Mammary epithelial cell (primary cell): Measurements from ENCODE around the gene SRPK3.

Experiments used
- EZH2 ChIP-seq: IDR thresholded peaks from 2 replicates; pipeline ENCODE4 v1.6.1; 2012; ENCODE audit warnings: low read length, inconsistent platforms, borderline replicate concordance
- TF ChIP-seq, protein P1 (sequence below), 2 donors: IDR thresholded peaks in 1 of 2; conservative IDR thresholded peaks in 1 of 2; 2 replicates each; pipeline ENCODE4 v1.5.1; 2011 to 2012; ENCODE audit warnings: inconsistent platforms in 2 of 2, low read length in 2 of 2, mild to moderate bottlenecking in 2 of 2, control low read depth in 1 of 2, low read depth in 1 of 2; ENCODE audit not compliant: insufficient read depth in 1 of 2; ENCODE audit errors: extremely low read depth in 1 of 2

- TF ChIP-seq, protein P1, sequence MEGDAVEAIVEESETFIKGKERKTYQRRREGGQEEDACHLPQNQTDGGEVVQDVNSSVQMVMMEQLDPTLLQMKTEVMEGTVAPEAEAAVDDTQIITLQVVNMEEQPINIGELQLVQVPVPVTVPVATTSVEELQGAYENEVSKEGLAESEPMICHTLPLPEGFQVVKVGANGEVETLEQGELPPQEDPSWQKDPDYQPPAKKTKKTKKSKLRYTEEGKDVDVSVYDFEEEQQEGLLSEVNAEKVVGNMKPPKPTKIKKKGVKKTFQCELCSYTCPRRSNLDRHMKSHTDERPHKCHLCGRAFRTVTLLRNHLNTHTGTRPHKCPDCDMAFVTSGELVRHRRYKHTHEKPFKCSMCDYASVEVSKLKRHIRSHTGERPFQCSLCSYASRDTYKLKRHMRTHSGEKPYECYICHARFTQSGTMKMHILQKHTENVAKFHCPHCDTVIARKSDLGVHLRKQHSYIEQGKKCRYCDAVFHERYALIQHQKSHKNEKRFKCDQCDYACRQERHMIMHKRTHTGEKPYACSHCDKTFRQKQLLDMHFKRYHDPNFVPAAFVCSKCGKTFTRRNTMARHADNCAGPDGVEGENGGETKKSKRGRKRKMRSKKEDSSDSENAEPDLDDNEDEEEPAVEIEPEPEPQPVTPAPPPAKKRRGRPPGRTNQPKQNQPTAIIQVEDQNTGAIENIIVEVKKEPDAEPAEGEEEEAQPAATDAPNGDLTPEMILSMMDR (conservative IDR thresholded peaks at IDR 0.05 in 1 of 2, IDR thresholded peaks at IDR 0.05 in 1 of 2; ENCODE audit: extremely low read depth in 1 of 2, insufficient read depth in 1 of 2, low read depth in 1 of 2, low read length in 2 of 2), result no peak
- TF ChIP-seq EZH2, result no peak
These were observed 49.6 kb upstream of the SRPK3 start for GRCh38 chrX:153731117-153731844.
